HuH-7 (cell line): ENCODE measurements around the gene BLMH.

Experiments used
- DNase-seq: peaks from one replicate; pipeline ENCODE4 v3.0.0; 2011; ENCODE audit warnings: low spot score

Gene BLMH

DNA sequence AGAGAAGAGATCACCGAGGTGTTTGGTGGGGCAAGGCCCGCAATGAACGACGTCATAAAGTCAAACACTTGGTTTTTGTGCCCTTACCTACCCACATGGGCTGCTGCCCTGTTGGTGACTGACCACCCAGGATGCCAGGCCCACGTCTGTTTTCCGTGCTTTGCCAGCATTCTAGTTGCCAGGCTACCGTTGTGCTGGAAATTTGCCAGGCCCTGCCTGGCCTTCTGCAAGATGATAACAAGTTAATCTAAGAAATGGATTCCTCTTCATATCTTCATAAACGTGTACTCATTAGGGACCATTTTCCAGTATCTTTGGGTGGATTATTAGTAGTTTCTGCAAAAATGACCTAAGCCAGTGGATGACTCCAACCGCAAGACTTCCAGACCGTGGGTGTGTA is 91.6 kb downstream of the BLMH start:
- no peak for DNase-seq

DNA sequence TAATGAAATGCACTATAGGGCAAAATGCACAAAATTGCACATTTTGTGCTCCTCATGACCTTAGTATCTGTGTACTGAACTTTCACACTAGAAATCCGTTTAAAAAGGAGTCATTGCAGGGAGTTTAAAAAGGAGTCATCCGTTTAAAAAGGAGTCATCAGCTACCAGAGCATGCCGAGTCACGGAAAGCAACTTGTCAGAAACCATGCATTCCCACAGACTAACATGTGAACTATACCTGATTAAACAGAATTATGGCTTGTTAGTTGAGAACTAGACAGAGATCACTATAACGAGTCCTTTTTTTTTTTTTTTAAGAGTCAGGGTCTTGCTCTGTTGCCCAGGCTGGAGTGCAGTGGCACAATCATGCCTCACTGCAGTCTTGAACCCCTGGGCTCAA is 92.1 kb downstream of the BLMH start:
- DNase-seq, result no peak
